ENCODE results near the gene ANTXRL. TPM values are rescaled to one million over a fixed set of nuclear protein-coding genes. Genes with fewer than 3 reads are reported as not detected.

ANTXRL gene
- total RNA-seq, 1 experiment from 2014 or later = 0.26 TPM

- ChIA-PET CTCF (no interaction called here), POLR2A (ENCODE audit: unreplicated experiment) (no interaction called here)
- Histone ChIP-seq H3K79me2 (ENCODE audit: low read depth) (no peaks in the 10 kb centered on the region), H3K27me3 (ENCODE audit: insufficient read depth, low read depth) (no peaks in the 10 kb centered on the region), H2AFZ (no peak overlapping the region), H3K4me2 (no peak overlapping the region), H3K27ac (no peak overlapping the region), H4K20me1 (ENCODE audit: insufficient read depth) (no peaks in the 10 kb centered on the region), H3K4me1 (replicated peaks; ENCODE audit: insufficient read depth) (peaks cover 63% of the 10 kb centered on the region), H3K9me2 (ENCODE audit: insufficient read depth) (no peaks in the 10 kb centered on the region), H3K36me3 (ENCODE audit: low read depth) (no peaks in the 10 kb centered on the region), H3K4me3 (no peak overlapping the region), H3F3A (ENCODE audit: insufficient read depth, low read depth) (peaks cover 37% of the 10 kb centered on the region), H3K9me3 (ENCODE audit: insufficient read depth, low read depth) (no peaks in the 10 kb centered on the region)
- no TSS peak for BruUV-seq (replicated peaks)
- DNase-seq = no peak
- intact Hi-C loops (cut with micrococcal nuclease; ENCODE audit: unreplicated experiment) = no loop called here
- TF ChIP-seq CTCF (conservative IDR thresholded peaks at IDR 0.05) (no peak), EZH2 (IDR thresholded peaks at IDR 0.05; ENCODE audit: low read depth) (no peak)
Measured at GRCh38 chr10:46308666-46309450, 22.1 kb downstream of the ANTXRL start.

- Histone ChIP-seq H3F3A (ENCODE audit: insufficient read depth, low read depth) (peaks cover 37% of the 10 kb centered on the region), H3K36me3 (ENCODE audit: low read depth) (no peaks in the 10 kb centered on the region), H3K79me2 (ENCODE audit: low read depth) (no peaks in the 10 kb centered on the region), H3K4me1 (replicated peaks; ENCODE audit: insufficient read depth) (peaks cover 70% of the 10 kb centered on the region), H3K4me3 (no peak overlapping the region), H3K4me2 (no peak overlapping the region), H3K27me3 (ENCODE audit: insufficient read depth, low read depth) (no peaks in the 10 kb centered on the region), H2AFZ (no peak overlapping the region), H4K20me1 (ENCODE audit: insufficient read depth) (no peaks in the 10 kb centered on the region), H3K9me2 (ENCODE audit: insufficient read depth) (no peaks in the 10 kb centered on the region), H3K27ac (no peak overlapping the region), H3K9me3 (ENCODE audit: insufficient read depth, low read depth) (no peaks in the 10 kb centered on the region)
- TF ChIP-seq EZH2 (IDR thresholded peaks at IDR 0.05; ENCODE audit: low read depth) (no peak), CTCF (conservative IDR thresholded peaks at IDR 0.05) (no peak)
- CTCF ChIA-PET = no interaction called here
- no TSS peak for BruUV-seq (replicated peaks)
- POLR2A ChIA-PET (ENCODE audit: unreplicated experiment) = no interaction called here
- intact Hi-C loops (cut with micrococcal nuclease; ENCODE audit: unreplicated experiment) = no loop called here
- DNase-seq = no peak
Measured at GRCh38 chr10:46309511-46310142, 22.8 kb downstream of the ANTXRL start.

GRCh38 chr10:46310143-46310514 is 23.3 kb downstream of the ANTXRL start:
- Histone ChIP-seq H2AFZ (no peak overlapping the region), H3K79me2 (ENCODE audit: low read depth) (no peaks in the 10 kb centered on the region), H3K9me2 (ENCODE audit: insufficient read depth) (no peaks in the 10 kb centered on the region), H3K4me3 (no peak overlapping the region), H3K36me3 (ENCODE audit: low read depth) (no peaks in the 10 kb centered on the region), H4K20me1 (ENCODE audit: insufficient read depth) (no peaks in the 10 kb centered on the region), H3K4me2 (no peak overlapping the region), H3K27ac (no peak overlapping the region), H3K9me3 (ENCODE audit: insufficient read depth, low read depth) (no peaks in the 10 kb centered on the region), H3K27me3 (ENCODE audit: insufficient read depth, low read depth) (no peaks in the 10 kb centered on the region), H3F3A (ENCODE audit: insufficient read depth, low read depth) (peaks cover 40% of the 10 kb centered on the region), H3K4me1 (replicated peaks; ENCODE audit: insufficient read depth) (peaks cover 73% of the 10 kb centered on the region)
- no TSS peak for BruUV-seq (replicated peaks)
- ChIA-PET CTCF (no interaction called here), POLR2A (ENCODE audit: unreplicated experiment) (no interaction called here)
- no peak for DNase-seq
- TF ChIP-seq EZH2 (IDR thresholded peaks at IDR 0.05; ENCODE audit: low read depth) (no peak), CTCF (conservative IDR thresholded peaks at IDR 0.05) (no peak)
- intact Hi-C loops (cut with micrococcal nuclease; ENCODE audit: unreplicated experiment) = no loop called here
